Activated effector memory CD4-positive, alpha-beta T cell treated with Interleukin-2 at 50 U/mL for 16 hours (primary cell): ENCODE results near the gene FAM193A.
"Not testable (repeated sequence)": the region's sequence is repeated elsewhere in the genome, so short reads cannot be mapped to it uniquely, and the experiment has no call there.

ENCODE experiments used
- DNase-seq: peaks from one replicate; pipeline ENCODE4 v3.0.0-alpha.2; 2020

FAM193A gene

GRCh38 chr4:2621419-2621818 lies 85.0 kb downstream of the FAM193A start:
- DNase-seq = no peak

GRCh38 chr4:2623442-2623841 lies 87.0 kb downstream of the FAM193A start:
- DNase-seq = no peak

GRCh38 chr4:2624782-2625530 lies 88.5 kb downstream of the FAM193A start:
- no peak for DNase-seq

- DNase-seq = no peak
These were observed 89.8 kb downstream of the FAM193A start for GRCh38 chr4:2626231-2626630.

- no peak for DNase-seq
These were observed 94.3 kb downstream of the FAM193A start for GRCh38 chr4:2630556-2631273.

GRCh38 chr4:2634014-2634413 lies 97.6 kb downstream of the FAM193A start:
- DNase-seq = no peak

GRCh38 chr4:2636331-2636730 lies 99.9 kb downstream of the FAM193A start:
- no peak for DNase-seq

- DNase-seq = not testable (repeated sequence)
These were observed 100.5 kb downstream of the FAM193A start for GRCh38 chr4:2636994-2637393.

- no peak for DNase-seq
These were observed 101.6 kb downstream of the FAM193A start for GRCh38 chr4:2637956-2638552.

GRCh38 chr4:2638730-2639129 lies 102.3 kb downstream of the FAM193A start:
- DNase-seq = no peak

- no peak for DNase-seq
These were observed 106.5 kb downstream of the FAM193A start for GRCh38 chr4:2642968-2643367.

- no peak for DNase-seq
These were observed 107.1 kb downstream of the FAM193A start for GRCh38 chr4:2643555-2643954.

GRCh38 chr4:2646396-2647149 lies 110.1 kb downstream of the FAM193A start:
- no peak for DNase-seq

GRCh38 chr4:2647403-2648158 lies 111.1 kb downstream of the FAM193A start:
- DNase-seq = no peak

GRCh38 chr4:2648159-2648814 lies 111.8 kb downstream of the FAM193A start:
- DNase-seq = no peak

GRCh38 chr4:2649604-2650114 lies 113.2 kb downstream of the FAM193A start:
- DNase-seq = no peak

GRCh38 chr4:2650276-2650675 lies 113.8 kb downstream of the FAM193A start:
- DNase-seq = no peak

GRCh38 chr4:2651546-2651945 lies 115.1 kb downstream of the FAM193A start:
- no peak for DNase-seq

- DNase-seq = no peak
These were observed 115.6 kb downstream of the FAM193A start for GRCh38 chr4:2651998-2652397.

- no peak for DNase-seq
These were observed 116.1 kb downstream of the FAM193A start for GRCh38 chr4:2652415-2653160.
